HFFc6 (cell line): Measurements from ENCODE around the gene MAP1LC3C. TPM values are rescaled to one million over a fixed set of nuclear protein-coding genes. Genes with fewer than 3 reads are reported as not detected.

Source experiments
- DNase-seq: peaks from one replicate; pipeline ENCODE4 v3.0.0-alpha.2; 2018
- H3K27ac Mint-ChIP-seq: 2 replicates; pipeline ENCODE4 v1.8.0; 2020; ENCODE audit warnings: mild to moderate bottlenecking, mixed read lengths
- H3K27me3 Mint-ChIP-seq: 2 replicates; pipeline ENCODE4 v1.8.0; 2021; ENCODE audit warnings: mild to moderate bottlenecking, moderate library complexity, mixed read lengths; ENCODE audit not compliant: insufficient read depth
- H3K36me3 Mint-ChIP-seq: 2 replicates; pipeline ENCODE4 v1.8.0; 2021; ENCODE audit warnings: low read depth, mixed read lengths
- H3K4me1 Mint-ChIP-seq: 2 replicates; pipeline ENCODE4 v1.8.0; 2020; ENCODE audit warnings: low read depth, mixed read lengths
- H3K4me3 Mint-ChIP-seq: 2 replicates; pipeline ENCODE4 v1.8.0; 2020; ENCODE audit warnings: mild to moderate bottlenecking, moderate library complexity, mixed read lengths
- H3K9me3 Mint-ChIP-seq: 2 replicates; pipeline ENCODE4 v1.8.0; 2020; ENCODE audit warnings: mild to moderate bottlenecking, mixed read lengths
- long read RNA-seq: library from polyadenylated mRNA; unstranded; transcript quantifications from one replicate; pipeline ENCODE4 v2.0.0, GENCODE V29; 2019
- total RNA-seq, 6 experiments: library from RNA; stranded (reverse); fragmentation: NEBNext Ultra II Directional; extraction: Animal tissue kit (Norgen Biotek cat#: 25700); gene quantifications; 2 replicates in 1 of 6; 3 replicates in 5 of 6; pipeline ENCODE4 v1.2.3, GENCODE V29; 2021
- TF ChIP-seq, protein P1 (sequence below): fragments of 200-600 bp; sonication (generic); IDR thresholded peaks from 2 replicates; pipeline ENCODE4 v1.5.0; 2021; ENCODE audit warnings: antibody characterized with exemption, mild to moderate bottlenecking

MAP1LC3C gene
- total RNA-seq: not detected
- long read RNA-seq: 0 reads

DNA sequence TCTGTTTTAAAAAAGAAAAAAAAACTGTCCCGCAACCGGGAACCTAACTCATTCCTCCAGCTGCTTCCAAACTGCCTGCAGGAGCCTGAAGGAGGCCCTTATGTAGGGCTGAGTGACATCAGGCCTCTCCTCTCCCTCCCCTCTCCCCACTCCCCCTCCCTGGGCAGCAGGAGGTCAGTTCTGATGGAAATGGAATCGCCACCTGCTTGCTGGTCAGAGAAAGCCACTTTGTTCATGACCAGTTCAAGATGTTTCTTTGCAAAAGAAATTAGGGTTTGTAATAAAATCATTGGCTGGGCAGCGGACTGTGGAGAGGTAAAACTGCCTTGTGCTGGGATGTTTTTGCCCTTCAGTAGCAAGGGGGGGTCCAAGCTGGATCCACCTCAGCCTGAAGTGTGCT lies at the start of gene MAP1LC3C:
Gene MAP1LC3C, minus strand, starts transcription at position 73 of the 400 bp plus-strand sequence. CDS start 90 bp downstream, outside the sequence.
- Mint-ChIP-seq H3K9me3 (no peaks in the 10 kb centered on the region), H3K36me3 (no peaks in the 10 kb centered on the region), H3K4me3 (peak within 1 kb of the TSS; percentile 74), H3K27me3 (no peaks in the 10 kb centered on the region; the same call in 1 of the 2 replicates), H3K27ac (no peak within 1 kb of the TSS; the same call in 1 of the 2 replicates), H3K4me1 (peaks cover 16% of the 10 kb centered on the region)
- DNase-seq: no peak
- TF ChIP-seq, protein P1, sequence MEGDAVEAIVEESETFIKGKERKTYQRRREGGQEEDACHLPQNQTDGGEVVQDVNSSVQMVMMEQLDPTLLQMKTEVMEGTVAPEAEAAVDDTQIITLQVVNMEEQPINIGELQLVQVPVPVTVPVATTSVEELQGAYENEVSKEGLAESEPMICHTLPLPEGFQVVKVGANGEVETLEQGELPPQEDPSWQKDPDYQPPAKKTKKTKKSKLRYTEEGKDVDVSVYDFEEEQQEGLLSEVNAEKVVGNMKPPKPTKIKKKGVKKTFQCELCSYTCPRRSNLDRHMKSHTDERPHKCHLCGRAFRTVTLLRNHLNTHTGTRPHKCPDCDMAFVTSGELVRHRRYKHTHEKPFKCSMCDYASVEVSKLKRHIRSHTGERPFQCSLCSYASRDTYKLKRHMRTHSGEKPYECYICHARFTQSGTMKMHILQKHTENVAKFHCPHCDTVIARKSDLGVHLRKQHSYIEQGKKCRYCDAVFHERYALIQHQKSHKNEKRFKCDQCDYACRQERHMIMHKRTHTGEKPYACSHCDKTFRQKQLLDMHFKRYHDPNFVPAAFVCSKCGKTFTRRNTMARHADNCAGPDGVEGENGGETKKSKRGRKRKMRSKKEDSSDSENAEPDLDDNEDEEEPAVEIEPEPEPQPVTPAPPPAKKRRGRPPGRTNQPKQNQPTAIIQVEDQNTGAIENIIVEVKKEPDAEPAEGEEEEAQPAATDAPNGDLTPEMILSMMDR: no peak

DNA sequence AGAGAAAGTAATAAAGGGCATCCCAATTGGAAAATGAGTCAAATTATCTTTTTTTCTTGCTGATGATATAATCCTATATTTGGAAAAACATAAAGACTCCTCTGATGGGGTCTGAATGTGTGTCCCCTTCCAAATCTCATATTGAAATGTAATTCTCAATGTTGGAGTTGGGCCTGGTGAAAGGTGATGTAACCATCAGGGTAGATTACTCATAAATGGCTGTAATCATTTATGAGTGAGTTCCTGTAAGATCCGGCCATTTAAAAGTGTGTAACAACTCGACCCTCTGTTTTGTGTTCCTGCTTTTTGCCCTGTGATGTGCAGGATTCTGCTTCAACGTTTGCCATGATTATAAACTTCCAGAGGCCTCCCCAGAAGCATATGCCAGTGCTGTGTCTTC lies 44.3 kb upstream of the MAP1LC3C start:
- no peaks in the 10 kb centered on the region for H3K4me1 Mint-ChIP-seq
- TF ChIP-seq, protein P1: no peak
- H3K36me3 Mint-ChIP-seq: no peaks in the 10 kb centered on the region
- no peaks in the 10 kb centered on the region for H3K27me3 Mint-ChIP-seq
- no peak overlapping the region for H3K4me3 Mint-ChIP-seq
- H3K27ac Mint-ChIP-seq: no peak overlapping the region
- peaks cover 5% of the 10 kb centered on the region; the same call in 1 of the 2 replicates for H3K9me3 Mint-ChIP-seq
- no peak for DNase-seq

DNA sequence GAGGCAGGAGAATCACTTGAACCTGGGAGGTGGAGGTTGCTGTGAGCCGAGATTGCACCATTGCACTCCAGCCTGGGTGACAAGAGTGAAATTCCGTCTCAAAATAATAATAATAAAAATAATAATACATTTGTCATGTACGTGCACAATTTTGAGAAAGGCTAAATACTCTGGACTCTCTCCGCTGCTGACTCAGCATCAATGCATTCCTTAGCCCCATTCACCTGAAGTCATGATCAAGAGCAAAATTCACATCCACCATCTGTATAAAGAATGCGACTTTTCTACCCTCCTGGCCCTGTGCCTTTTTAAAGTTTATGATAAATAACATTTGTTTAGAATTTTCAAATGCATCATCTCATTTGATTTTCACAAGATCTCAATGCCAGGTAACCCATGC lies 35.5 kb upstream of the MAP1LC3C start:
- peaks cover 1% of the 10 kb centered on the region for H3K27me3 Mint-ChIP-seq
- H3K36me3 Mint-ChIP-seq: no peaks in the 10 kb centered on the region
- no peaks in the 10 kb centered on the region for H3K4me1 Mint-ChIP-seq
- H3K27ac Mint-ChIP-seq: no peak overlapping the region
- DNase-seq: no peak
- H3K9me3 Mint-ChIP-seq: peaks cover 5% of the 10 kb centered on the region; the same call in 1 of the 2 replicates
- TF ChIP-seq, protein P1: no peak
- no peak overlapping the region for H3K4me3 Mint-ChIP-seq

DNA sequence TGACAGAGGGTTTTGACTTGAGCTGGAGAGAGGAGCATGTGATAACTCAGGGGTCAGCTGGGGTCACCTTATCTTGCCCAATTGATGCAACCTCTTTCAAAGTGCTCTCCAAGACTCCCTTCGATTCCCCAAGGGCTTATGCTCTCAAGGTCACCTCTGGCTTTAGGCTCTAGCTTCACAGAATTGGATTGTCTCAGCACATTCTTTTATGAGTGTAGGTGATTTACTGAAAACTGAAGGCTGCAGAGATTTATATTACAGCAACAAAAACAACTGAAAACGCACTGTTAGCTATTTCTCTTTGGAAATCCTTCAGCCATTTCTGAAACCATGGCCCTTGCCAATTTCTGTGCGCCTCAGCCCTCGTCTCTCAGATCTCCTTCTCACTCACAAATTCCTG lies 34.5 kb upstream of the MAP1LC3C start:
- TF ChIP-seq, protein P1: no peak
- H3K4me1 Mint-ChIP-seq: no peaks in the 10 kb centered on the region
- H3K9me3 Mint-ChIP-seq: peaks cover 5% of the 10 kb centered on the region; the same call in 1 of the 2 replicates
- no peak overlapping the region for H3K27ac Mint-ChIP-seq
- H3K4me3 Mint-ChIP-seq: no peak overlapping the region
- peaks cover 1% of the 10 kb centered on the region for H3K27me3 Mint-ChIP-seq
- DNase-seq: no peak
- no peaks in the 10 kb centered on the region for H3K36me3 Mint-ChIP-seq

DNA sequence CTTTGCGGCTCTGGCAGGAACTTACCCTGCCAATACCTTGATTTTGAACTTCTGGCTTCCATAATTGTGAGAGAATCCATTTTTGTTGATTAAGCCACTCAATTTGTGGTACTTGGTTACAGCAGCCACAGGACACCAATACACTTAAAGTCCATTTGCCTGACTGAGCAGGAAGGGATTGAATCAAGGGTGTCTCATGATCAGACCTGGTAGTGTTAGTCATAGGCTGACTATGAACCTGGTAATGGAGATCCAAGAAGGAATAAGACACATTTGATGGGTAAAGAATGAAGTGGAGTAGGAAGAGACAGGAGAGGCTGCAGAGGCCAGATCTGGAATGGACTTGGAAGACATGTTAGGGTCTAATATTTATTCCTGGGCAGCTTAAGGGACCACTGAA lies 31.2 kb upstream of the MAP1LC3C start:
- Mint-ChIP-seq H3K4me1 (no peaks in the 10 kb centered on the region), H3K36me3 (no peaks in the 10 kb centered on the region)
- TF ChIP-seq, protein P1: no peak

More for the DNA sequence above, 31.2 kb upstream of the MAP1LC3C start:
- no peak overlapping the region for H3K27ac Mint-ChIP-seq
- no peak overlapping the region for H3K4me3 Mint-ChIP-seq
- H3K27me3 Mint-ChIP-seq: peaks cover 3% of the 10 kb centered on the region
- DNase-seq: no peak
- H3K9me3 Mint-ChIP-seq: peaks cover 5% of the 10 kb centered on the region; the same call in 1 of the 2 replicates
